ENCODE measurements around the gene FRMPD2. TPM values are rescaled to one million over a fixed set of nuclear protein-coding genes. Genes with fewer than 3 reads are reported as not detected.

Gene FRMPD2
- total and polyA plus RNA-seq, 2 experiments from 2014 or later, result not detected

DNA sequence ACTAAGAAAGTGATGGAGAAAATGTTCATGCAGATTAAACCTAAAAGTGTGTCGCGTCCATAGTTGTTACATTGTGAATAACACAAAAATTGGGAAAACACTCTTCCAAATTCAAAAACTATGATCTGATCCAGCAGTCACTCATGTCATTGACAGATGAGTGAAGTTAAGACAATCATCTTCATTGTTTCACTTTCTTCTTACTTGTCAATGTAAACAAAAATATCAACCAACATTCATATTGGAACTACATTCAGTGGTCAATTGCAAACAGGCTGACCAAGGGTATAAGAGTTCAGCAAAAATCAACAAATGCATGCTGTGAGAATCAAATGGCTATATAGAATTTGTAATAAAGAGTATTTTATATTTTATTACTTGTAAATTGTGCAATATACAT is 1.8 kb downstream of the FRMPD2 start (continued):
- TF ChIP-seq, protein P1, sequence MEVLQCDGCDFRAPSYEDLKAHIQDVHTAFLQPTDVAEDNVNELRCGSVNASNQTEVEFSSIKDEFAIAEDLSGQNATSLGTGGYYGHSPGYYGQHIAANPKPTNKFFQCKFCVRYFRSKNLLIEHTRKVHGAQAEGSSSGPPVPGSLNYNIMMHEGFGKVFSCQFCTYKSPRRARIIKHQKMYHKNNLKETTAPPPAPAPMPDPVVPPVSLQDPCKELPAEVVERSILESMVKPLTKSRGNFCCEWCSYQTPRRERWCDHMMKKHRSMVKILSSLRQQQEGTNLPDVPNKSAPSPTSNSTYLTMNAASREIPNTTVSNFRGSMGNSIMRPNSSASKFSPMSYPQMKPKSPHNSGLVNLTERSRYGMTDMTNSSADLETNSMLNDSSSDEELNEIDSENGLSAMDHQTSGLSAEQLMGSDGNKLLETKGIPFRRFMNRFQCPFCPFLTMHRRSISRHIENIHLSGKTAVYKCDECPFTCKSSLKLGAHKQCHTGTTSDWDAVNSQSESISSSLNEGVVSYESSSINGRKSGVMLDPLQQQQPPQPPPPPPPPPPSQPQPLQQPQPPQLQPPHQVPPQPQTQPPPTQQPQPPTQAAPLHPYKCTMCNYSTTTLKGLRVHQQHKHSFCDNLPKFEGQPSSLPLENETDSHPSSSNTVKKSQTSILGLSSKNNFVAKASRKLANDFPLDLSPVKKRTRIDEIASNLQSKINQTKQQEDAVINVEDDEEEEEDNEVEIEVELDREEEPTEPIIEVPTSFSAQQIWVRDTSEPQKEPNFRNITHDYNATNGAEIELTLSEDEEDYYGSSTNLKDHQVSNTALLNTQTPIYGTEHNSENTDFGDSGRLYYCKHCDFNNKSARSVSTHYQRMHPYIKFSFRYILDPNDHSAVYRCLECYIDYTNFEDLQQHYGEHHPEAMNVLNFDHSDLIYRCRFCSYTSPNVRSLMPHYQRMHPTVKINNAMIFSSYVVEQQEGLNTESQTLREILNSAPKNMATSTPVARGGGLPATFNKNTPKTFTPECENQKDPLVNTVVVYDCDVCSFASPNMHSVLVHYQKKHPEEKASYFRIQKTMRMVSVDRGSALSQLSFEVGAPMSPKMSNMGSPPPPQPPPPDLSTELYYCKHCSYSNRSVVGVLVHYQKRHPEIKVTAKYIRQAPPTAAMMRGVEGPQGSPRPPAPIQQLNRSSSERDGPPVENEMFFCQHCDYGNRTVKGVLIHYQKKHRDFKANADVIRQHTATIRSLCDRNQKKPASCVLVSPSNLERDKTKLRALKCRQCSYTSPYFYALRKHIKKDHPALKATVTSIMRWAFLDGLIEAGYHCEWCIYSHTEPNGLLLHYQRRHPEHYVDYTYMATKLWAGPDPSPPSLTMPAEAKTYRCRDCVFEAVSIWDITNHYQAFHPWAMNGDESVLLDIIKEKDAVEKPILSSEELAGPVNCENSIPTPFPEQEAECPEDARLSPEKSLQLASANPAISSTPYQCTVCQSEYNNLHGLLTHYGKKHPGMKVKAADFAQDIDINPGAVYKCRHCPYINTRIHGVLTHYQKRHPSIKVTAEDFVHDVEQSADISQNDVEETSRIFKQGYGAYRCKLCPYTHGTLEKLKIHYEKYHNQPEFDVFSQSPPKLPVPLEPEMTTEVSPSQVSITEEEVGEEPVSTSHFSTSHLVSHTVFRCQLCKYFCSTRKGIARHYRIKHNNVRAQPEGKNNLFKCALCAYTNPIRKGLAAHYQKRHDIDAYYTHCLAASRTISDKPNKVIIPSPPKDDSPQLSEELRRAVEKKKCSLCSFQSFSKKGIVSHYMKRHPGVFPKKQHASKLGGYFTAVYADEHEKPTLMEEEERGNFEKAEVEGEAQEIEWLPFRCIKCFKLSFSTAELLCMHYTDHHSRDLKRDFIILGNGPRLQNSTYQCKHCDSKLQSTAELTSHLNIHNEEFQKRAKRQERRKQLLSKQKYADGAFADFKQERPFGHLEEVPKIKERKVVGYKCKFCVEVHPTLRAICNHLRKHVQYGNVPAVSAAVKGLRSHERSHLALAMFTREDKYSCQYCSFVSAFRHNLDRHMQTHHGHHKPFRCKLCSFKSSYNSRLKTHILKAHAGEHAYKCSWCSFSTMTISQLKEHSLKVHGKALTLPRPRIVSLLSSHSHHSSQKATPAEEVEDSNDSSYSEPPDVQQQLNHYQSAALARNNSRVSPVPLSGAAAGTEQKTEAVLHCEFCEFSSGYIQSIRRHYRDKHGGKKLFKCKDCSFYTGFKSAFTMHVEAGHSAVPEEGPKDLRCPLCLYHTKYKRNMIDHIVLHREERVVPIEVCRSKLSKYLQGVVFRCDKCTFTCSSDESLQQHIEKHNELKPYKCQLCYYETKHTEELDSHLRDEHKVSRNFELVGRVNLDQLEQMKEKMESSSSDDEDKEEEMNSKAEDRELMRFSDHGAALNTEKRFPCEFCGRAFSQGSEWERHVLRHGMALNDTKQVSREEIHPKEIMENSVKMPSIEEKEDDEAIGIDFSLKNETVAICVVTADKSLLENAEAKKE (CRISPR knock-in tag; IDR thresholded peaks at IDR 0.05), result no peak
- TF ChIP-seq, protein P2, sequence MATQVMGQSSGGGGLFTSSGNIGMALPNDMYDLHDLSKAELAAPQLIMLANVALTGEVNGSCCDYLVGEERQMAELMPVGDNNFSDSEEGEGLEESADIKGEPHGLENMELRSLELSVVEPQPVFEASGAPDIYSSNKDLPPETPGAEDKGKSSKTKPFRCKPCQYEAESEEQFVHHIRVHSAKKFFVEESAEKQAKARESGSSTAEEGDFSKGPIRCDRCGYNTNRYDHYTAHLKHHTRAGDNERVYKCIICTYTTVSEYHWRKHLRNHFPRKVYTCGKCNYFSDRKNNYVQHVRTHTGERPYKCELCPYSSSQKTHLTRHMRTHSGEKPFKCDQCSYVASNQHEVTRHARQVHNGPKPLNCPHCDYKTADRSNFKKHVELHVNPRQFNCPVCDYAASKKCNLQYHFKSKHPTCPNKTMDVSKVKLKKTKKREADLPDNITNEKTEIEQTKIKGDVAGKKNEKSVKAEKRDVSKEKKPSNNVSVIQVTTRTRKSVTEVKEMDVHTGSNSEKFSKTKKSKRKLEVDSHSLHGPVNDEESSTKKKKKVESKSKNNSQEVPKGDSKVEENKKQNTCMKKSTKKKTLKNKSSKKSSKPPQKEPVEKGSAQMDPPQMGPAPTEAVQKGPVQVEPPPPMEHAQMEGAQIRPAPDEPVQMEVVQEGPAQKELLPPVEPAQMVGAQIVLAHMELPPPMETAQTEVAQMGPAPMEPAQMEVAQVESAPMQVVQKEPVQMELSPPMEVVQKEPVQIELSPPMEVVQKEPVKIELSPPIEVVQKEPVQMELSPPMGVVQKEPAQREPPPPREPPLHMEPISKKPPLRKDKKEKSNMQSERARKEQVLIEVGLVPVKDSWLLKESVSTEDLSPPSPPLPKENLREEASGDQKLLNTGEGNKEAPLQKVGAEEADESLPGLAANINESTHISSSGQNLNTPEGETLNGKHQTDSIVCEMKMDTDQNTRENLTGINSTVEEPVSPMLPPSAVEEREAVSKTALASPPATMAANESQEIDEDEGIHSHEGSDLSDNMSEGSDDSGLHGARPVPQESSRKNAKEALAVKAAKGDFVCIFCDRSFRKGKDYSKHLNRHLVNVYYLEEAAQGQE (IDR thresholded peaks at IDR 0.05; ENCODE audit: unreplicated experiment), result no peak
- no peak for TF ChIP-seq EZH2phosphoT487 (IDR thresholded peaks at IDR 0.05; ENCODE audit: unreplicated experiment)
- no peak for TF ChIP-seq EZH2 (IDR thresholded peaks at IDR 0.05; ENCODE audit: low read depth, unreplicated experiment)
- no peak for TF ChIP-seq NANOG (IDR thresholded peaks at IDR 0.05; ENCODE audit: borderline replicate concordance)
- TF ChIP-seq ZNF331 (CRISPR knock-in tag; IDR thresholded peaks at IDR 0.05; ENCODE audit: low read depth), result no peak
- TF ChIP-seq, protein P3, sequence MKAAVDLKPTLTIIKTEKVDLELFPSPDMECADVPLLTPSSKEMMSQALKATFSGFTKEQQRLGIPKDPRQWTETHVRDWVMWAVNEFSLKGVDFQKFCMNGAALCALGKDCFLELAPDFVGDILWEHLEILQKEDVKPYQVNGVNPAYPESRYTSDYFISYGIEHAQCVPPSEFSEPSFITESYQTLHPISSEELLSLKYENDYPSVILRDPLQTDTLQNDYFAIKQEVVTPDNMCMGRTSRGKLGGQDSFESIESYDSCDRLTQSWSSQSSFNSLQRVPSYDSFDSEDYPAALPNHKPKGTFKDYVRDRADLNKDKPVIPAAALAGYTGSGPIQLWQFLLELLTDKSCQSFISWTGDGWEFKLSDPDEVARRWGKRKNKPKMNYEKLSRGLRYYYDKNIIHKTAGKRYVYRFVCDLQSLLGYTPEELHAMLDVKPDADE (IDR thresholded peaks at IDR 0.05), result no peak

Data from GM23338 (cell line).